ENCODE data around the gene SLC25A30. TPM values are rescaled to one million over a fixed set of nuclear protein-coding genes. Genes with fewer than 3 reads are reported as not detected.

SLC25A30 gene
- total and polyA plus RNA-seq, 9 of the 15 experiments (the other 6 are each of a cell fraction or from before 2014, with no cell fraction given) = 1.1 to 11.1 (median 5.6) TPM

- TF ChIP-seq, protein P1, sequence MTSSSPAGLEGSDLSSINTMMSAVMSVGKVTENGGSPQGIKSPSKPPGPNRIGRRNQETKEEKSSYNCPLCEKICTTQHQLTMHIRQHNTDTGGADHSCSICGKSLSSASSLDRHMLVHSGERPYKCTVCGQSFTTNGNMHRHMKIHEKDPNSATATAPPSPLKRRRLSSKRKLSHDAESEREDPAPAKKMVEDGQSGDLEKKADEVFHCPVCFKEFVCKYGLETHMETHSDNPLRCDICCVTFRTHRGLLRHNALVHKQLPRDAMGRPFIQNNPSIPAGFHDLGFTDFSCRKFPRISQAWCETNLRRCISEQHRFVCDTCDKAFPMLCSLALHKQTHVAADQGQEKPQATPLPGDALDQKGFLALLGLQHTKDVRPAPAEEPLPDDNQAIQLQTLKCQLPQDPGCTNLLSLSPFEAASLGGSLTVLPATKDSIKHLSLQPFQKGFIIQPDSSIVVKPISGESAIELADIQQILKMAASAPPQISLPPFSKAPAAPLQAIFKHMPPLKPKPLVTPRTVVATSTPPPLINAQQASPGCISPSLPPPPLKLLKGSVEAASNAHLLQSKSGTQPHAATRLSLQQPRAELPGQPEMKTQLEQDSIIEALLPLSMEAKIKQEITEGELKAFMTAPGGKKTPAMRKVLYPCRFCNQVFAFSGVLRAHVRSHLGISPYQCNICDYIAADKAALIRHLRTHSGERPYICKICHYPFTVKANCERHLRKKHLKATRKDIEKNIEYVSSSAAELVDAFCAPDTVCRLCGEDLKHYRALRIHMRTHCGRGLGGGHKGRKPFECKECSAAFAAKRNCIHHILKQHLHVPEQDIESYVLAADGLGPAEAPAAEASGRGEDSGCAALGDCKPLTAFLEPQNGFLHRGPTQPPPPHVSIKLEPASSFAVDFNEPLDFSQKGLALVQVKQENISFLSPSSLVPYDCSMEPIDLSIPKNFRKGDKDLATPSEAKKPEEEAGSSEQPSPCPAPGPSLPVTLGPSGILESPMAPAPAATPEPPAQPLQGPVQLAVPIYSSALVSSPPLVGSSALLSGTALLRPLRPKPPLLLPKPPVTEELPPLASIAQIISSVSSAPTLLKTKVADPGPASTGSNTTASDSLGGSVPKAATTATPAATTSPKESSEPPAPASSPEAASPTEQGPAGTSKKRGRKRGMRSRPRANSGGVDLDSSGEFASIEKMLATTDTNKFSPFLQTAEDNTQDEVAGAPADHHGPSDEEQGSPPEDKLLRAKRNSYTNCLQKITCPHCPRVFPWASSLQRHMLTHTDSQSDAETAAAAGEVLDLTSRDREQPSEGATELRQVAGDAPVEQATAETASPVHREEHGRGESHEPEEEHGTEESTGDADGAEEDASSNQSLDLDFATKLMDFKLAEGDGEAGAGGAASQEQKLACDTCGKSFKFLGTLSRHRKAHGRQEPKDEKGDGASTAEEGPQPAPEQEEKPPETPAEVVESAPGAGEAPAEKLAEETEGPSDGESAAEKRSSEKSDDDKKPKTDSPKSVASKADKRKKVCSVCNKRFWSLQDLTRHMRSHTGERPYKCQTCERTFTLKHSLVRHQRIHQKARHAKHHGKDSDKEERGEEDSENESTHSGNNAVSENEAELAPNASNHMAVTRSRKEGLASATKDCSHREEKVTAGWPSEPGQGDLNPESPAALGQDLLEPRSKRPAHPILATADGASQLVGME (CRISPR knock-in tag; IDR thresholded peaks at IDR 0.05) = no peak
- no peak for TF ChIP-seq TAL1 (IDR thresholded peaks at IDR 0.05)
- TF ChIP-seq, protein P2, sequence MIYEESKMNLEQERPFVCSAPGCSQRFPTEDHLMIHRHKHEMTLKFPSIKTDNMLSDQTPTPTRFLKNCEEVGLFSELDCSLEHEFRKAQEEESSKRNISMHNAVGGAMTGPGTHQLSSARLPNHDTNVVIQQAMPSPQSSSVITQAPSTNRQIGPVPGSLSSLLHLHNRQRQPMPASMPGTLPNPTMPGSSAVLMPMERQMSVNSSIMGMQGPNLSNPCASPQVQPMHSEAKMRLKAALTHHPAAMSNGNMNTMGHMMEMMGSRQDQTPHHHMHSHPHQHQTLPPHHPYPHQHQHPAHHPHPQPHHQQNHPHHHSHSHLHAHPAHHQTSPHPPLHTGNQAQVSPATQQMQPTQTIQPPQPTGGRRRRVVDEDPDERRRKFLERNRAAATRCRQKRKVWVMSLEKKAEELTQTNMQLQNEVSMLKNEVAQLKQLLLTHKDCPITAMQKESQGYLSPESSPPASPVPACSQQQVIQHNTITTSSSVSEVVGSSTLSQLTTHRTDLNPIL (CRISPR knock-in tag; IDR thresholded peaks at IDR 0.05) = no peak
- TF ChIP-seq ILK (tag; IDR thresholded peaks at IDR 0.05; ENCODE audit: borderline replicate concordance, low read depth) = no peak
- TF ChIP-seq MCM3 (IDR thresholded peaks at IDR 0.05) = no peak
- peak; percentile 57 for TF ChIP-seq SMC3 (conservative IDR thresholded peaks at IDR 0.05; ENCODE audit: insufficient read depth, low read depth, low read length)
- TF ChIP-seq C11orf30 (IDR thresholded peaks at IDR 0.05; ENCODE audit: low read depth) = 0 out of 2 replicates have a peak, but pooled peaks have one; percentile 31
- no peak for TF ChIP-seq PREB (CRISPR knock-in tag; IDR thresholded peaks at IDR 0.05)
- TF ChIP-seq KLF16 (IDR thresholded peaks at IDR 0.05) = no peak
- no peak for TF ChIP-seq HSF4 (CRISPR knock-in tag; IDR thresholded peaks at IDR 0.05; ENCODE audit: borderline replicate concordance)
- TF ChIP-seq BHLHE40 (IDR thresholded peaks at IDR 0.05; ENCODE audit: low read length) = no peak
- peak; percentile 64 for TF ChIP-seq ZNF316 (IDR thresholded peaks at IDR 0.05)
- TF ChIP-seq TCFL5 (CRISPR knock-in tag; conservative IDR thresholded peaks at IDR 0.05) = no peak
- TF ChIP-seq ZBTB1 (CRISPR knock-in tag; IDR thresholded peaks at IDR 0.05; ENCODE audit: borderline replicate concordance, low read depth) = no peak
- TF ChIP-seq, protein P3, sequence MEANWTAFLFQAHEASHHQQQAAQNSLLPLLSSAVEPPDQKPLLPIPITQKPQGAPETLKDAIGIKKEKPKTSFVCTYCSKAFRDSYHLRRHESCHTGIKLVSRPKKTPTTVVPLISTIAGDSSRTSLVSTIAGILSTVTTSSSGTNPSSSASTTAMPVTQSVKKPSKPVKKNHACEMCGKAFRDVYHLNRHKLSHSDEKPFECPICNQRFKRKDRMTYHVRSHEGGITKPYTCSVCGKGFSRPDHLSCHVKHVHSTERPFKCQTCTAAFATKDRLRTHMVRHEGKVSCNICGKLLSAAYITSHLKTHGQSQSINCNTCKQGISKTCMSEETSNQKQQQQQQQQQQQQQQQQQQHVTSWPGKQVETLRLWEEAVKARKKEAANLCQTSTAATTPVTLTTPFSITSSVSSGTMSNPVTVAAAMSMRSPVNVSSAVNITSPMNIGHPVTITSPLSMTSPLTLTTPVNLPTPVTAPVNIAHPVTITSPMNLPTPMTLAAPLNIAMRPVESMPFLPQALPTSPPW (CRISPR knock-in tag; IDR thresholded peaks at IDR 0.05) = peak; percentile 20; the same call in 1 of the 2 replicates
- no peak for TF ChIP-seq ZNF561 (CRISPR knock-in tag; conservative IDR thresholded peaks at IDR 0.05)
Measured at GRCh38 chr13:45370922-45371406, 47.2 kb downstream of the SLC25A30 start (continued).

Measured in K562 (cell line).